Fibroblast of lung (primary cell): Measurements from ENCODE around the gene SDSL. TPM values are rescaled to one million over a fixed set of nuclear protein-coding genes. Genes with fewer than 3 reads are reported as not detected.

Source experiments
- DNase-seq, 2 donors: peaks; one replicate each; pipeline versions ENCODE4 v3.0.0 to v3.0.0-alpha.2; 2010; ENCODE audit warnings: low read depth in 2 of 2
- H2AFZ ChIP-seq: 2 replicates; pipeline ENCODE4 v1.5.1; 2012; ENCODE audit warnings: low read length, control low read depth, inconsistent platforms
- H3K27ac ChIP-seq: 2 replicates; pipeline ENCODE4 v1.5.1; 2011; ENCODE audit warnings: low read length, control low read depth; ENCODE audit not compliant: insufficient read depth
- H3K27me3 ChIP-seq: 2 replicates; pipeline ENCODE4 v1.5.1; 2011; ENCODE audit warnings: mild to moderate bottlenecking, low read length; ENCODE audit not compliant: control insufficient read depth, insufficient read depth
- H3K36me3 ChIP-seq: 2 replicates; pipeline ENCODE4 v1.5.1; 2011; ENCODE audit warnings: low read length; ENCODE audit not compliant: control insufficient read depth, insufficient read depth
- H3K4me1 ChIP-seq: 2 replicates; pipeline ENCODE4 v1.5.1; 2011; ENCODE audit warnings: low read length; ENCODE audit not compliant: control insufficient read depth, insufficient read depth; ENCODE audit errors: extremely low read depth
- H3K4me2 ChIP-seq: 2 replicates; pipeline ENCODE4 v1.5.1; 2011; ENCODE audit warnings: low read length, control low read depth; ENCODE audit not compliant: insufficient read depth; ENCODE audit errors: extremely low read depth
- H3K4me3 ChIP-seq, 4 experiments: fragments of 200-600 bp in 1 of 4; sonication (generic) in 1 of 4; replicated peaks in 1 of 4; 2 replicates each; pipeline ENCODE4 v1.5.1; 2011 to 2016; ENCODE audit warnings: low read length in 4 of 4, low read depth in 3 of 4, mild to moderate bottlenecking in 3 of 4, control low read depth in 2 of 4, inconsistent platforms in 1 of 4, mixed read lengths in 1 of 4; ENCODE audit not compliant: insufficient read depth in 1 of 4; ENCODE audit errors: control extremely low read depth in 1 of 4
- H3K79me2 ChIP-seq: 2 replicates; pipeline ENCODE4 v1.5.1; 2012; ENCODE audit warnings: mild to moderate bottlenecking, low read length, inconsistent platforms; ENCODE audit not compliant: control insufficient read depth, insufficient read depth
- H3K9ac ChIP-seq: 2 replicates; pipeline ENCODE4 v1.5.1; 2011; ENCODE audit warnings: mild to moderate bottlenecking, low read length, control low read depth; ENCODE audit not compliant: insufficient read depth
- H3K9me3 ChIP-seq: 2 replicates; pipeline ENCODE4 v1.5.1; 2012; ENCODE audit warnings: low read depth, low read length; ENCODE audit not compliant: control insufficient read depth, insufficient read depth
- H4K20me1 ChIP-seq: 2 replicates; pipeline ENCODE4 v1.5.1; 2011; ENCODE audit warnings: low read length; ENCODE audit not compliant: control insufficient read depth, insufficient read depth; ENCODE audit errors: extremely low read depth
- CTCF ChIP-seq, 2 donors: IDR thresholded peaks in 1 of 2; conservative IDR thresholded peaks in 1 of 2; 1 replicate in 1 of 2; 2 replicates in 1 of 2; pipeline ENCODE4 v1.5.1; 2011 to 2012; ENCODE audit warnings: low read length in 2 of 2, control low read depth in 1 of 2, inconsistent platforms in 1 of 2, low read depth in 1 of 2, mild to moderate bottlenecking in 1 of 2
- EZH2 ChIP-seq: IDR thresholded peaks from 2 replicates; pipeline ENCODE4 v1.5.1; 2012; ENCODE audit warnings: low read length, control low read depth, mild to moderate bottlenecking; ENCODE audit errors: missing control alignments
- polyA plus RNA-seq, 2 donors: library from polyadenylated mRNA; depleted of rRNA in 1 of 2; stranded (reverse) in 1 of 2; unstranded in 1 of 2; fragments of >200 nt; gene quantifications; 2 replicates each; pipeline ENCODE4 v1.2.1, GENCODE V29; 2011 to 2012; ENCODE audit warnings: missing spikeins in 1 of 2
- total RNA-seq: library from RNA; depleted of rRNA; stranded (reverse); fragments of >200 nt; gene quantifications from 2 replicates; pipeline ENCODE4 v1.2.1, GENCODE V29; 2014

Gene SDSL
- total and polyA plus RNA-seq, 2 donors (not counting 1 experiment from before 2014, with no cell fraction given), result 5.1 to 12.4 TPM

GRCh38 chr12:113428482-113428881, 6.3 kb downstream of the SDSL start:
- TF ChIP-seq CTCF (conservative IDR thresholded peaks at IDR 0.05 in 1 of 2, IDR thresholded peaks at IDR 0.05 in 1 of 2; ENCODE audit: low read depth in 1 of 2, low read length in 2 of 2) (no peak), EZH2 (no peak)
- no peak for DNase-seq
- H3K4me3 ChIP-seq, result no peak overlapping the region

GRCh38 chr12:113432986-113433385, 10.8 kb downstream of the SDSL start:
- no peaks in the 10 kb centered on the region for H3K9me3 ChIP-seq
- TF ChIP-seq EZH2 (no peak), CTCF (conservative IDR thresholded peaks at IDR 0.05 in 1 of 2, IDR thresholded peaks at IDR 0.05 in 1 of 2; ENCODE audit: low read depth in 1 of 2, low read length in 2 of 2) (no peak)
- H3K79me2 ChIP-seq, result no peaks in the 10 kb centered on the region
- no peaks in the 10 kb centered on the region for H3K36me3 ChIP-seq
- no peak overlapping the region for H3K9ac ChIP-seq
- H3K4me2 ChIP-seq, result no peak overlapping the region
- no peaks in the 10 kb centered on the region for H3K27me3 ChIP-seq
- no peak for DNase-seq
- H3K4me1 ChIP-seq, result no peaks in the 10 kb centered on the region
- H2AFZ ChIP-seq, result no peak overlapping the region
- no peak overlapping the region for H3K4me3 ChIP-seq
- no peaks in the 10 kb centered on the region for H4K20me1 ChIP-seq
- no peak overlapping the region for H3K27ac ChIP-seq

More at GRCh38 chr12:113428482-113428881, 6.3 kb downstream of the SDSL start:
- H2AFZ ChIP-seq, result no peak overlapping the region
- H3K4me1 ChIP-seq, result no peaks in the 10 kb centered on the region
- H3K27me3 ChIP-seq, result no peaks in the 10 kb centered on the region
- H3K9me3 ChIP-seq, result no peaks in the 10 kb centered on the region
- no peak overlapping the region for H3K9ac ChIP-seq
- H3K27ac ChIP-seq, result no peak overlapping the region
- H3K36me3 ChIP-seq, result no peaks in the 10 kb centered on the region
- no peaks in the 10 kb centered on the region for H4K20me1 ChIP-seq
- no peak overlapping the region for H3K4me2 ChIP-seq
- no peaks in the 10 kb centered on the region for H3K79me2 ChIP-seq

GRCh38 chr12:113435367-113435766, 13.2 kb downstream of the SDSL start:
- Histone ChIP-seq H3K36me3 (no peaks in the 10 kb centered on the region), H3K4me2 (no peak overlapping the region), H3K27me3 (no peaks in the 10 kb centered on the region), H2AFZ (no peak overlapping the region), H3K27ac (no peak overlapping the region), H3K79me2 (no peaks in the 10 kb centered on the region), H4K20me1 (no peaks in the 10 kb centered on the region), H3K4me3 (no peak overlapping the region), H3K9ac (no peak overlapping the region), H3K9me3 (no peaks in the 10 kb centered on the region), H3K4me1 (no peaks in the 10 kb centered on the region)
- DNase-seq, result no peak
- TF ChIP-seq EZH2 (no peak), CTCF (conservative IDR thresholded peaks at IDR 0.05 in 1 of 2, IDR thresholded peaks at IDR 0.05 in 1 of 2; ENCODE audit: low read depth in 1 of 2, low read length in 2 of 2) (no peak)
